ENCODE results near the gene COL4A1. TPM values are rescaled to one million over a fixed set of nuclear protein-coding genes. Genes with fewer than 3 reads are reported as not detected.
"Not testable (repeated sequence)": the region's sequence is repeated elsewhere in the genome, so short reads cannot be mapped to it uniquely, and the experiment has no call there.

The COL4A1 gene
- total RNA-seq, 1 donor from 2014 or later, result not detected

DNA sequence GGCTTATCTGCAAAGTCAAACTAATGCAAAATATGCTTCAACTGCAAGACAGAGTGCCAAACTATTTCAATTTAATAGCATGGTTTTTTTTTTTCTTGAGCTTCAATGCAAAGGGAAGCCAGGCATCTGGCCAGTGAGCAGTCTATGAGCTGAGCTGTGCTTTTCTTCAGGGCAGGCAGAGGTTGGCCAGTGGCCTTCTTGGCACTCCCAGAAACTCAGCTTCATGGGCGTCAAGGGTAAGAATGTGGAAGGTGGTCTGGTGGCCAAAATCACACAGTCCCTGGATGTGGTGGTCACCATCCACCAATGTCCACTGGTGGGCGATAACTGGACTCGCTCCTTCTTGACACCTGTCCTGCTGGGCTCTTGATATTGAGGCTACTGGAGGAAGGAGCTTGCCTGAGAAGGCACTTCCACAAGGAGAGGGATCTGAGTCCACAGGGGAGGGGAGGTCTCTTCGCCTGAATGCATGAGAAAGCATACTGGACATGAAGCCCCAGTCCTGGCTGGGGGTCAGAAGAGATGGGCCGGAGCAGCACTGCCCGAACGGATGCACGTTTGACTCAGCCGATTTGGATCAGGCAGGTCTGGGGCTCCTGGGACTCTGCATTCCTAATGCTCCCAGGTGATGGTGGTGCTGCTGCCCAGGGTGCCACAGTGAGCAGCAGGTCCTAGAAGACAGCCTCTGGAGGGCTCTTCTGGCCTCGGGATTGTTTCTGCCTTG lies 17.2 kb upstream of the COL4A1 start:
- intact Hi-C loops (cut with micrococcal nuclease), result no loop called here

DNA sequence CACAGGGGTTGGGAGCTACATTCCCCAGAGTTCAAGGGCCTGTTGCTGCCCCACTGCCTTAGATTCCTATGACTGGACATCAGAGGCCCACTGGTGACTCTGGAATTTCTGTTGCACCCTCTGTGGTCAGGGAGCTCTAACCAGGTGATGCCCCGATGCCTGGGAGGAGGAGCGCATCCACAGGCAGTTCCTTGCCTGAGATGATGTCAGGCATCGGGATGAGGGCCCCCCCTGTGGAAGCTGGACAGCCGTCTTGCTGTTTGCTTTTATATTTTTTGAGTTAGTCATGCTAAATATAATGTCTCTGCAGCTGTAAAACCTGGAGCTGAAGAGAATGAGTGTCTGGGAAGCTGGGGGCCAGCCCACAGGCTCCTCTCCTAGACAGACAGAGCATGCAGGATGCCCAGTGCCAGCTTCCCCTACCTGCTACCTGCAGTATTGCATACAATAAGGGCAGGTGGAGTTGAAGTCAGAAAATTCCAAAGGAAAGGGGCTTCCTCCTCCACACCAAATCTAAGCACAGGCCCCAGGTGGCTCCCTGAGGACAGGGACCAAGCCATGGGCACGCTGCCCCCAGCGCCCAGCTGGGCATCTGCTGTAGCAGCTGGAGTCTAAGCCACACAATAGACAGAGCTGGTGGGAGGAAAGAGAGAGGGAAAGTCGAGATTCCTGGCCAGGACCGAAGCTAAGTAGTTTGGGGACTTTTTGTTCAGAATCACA lies 16.4 kb upstream of the COL4A1 start:
- intact Hi-C loops (cut with micrococcal nuclease), result no loop called here

DNA sequence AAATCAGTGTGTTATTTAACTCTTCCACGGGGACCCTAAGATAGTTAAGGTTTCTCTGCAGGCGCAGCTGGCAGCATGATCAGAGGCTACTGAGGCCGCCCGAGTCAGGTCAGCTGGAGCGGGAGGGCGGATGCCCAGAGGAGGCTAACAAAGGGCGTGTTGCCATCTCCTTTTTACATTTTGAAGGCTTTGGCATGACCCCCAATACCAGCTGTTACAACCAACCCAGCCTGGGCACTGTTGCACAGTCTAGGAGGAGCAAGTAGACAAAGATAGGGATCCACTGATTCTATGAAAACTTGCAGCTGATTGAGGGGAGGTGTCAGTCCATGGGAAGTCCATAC lies 15.8 kb upstream of the COL4A1 start:
- intact Hi-C loops (cut with micrococcal nuclease), result no loop called here

DNA sequence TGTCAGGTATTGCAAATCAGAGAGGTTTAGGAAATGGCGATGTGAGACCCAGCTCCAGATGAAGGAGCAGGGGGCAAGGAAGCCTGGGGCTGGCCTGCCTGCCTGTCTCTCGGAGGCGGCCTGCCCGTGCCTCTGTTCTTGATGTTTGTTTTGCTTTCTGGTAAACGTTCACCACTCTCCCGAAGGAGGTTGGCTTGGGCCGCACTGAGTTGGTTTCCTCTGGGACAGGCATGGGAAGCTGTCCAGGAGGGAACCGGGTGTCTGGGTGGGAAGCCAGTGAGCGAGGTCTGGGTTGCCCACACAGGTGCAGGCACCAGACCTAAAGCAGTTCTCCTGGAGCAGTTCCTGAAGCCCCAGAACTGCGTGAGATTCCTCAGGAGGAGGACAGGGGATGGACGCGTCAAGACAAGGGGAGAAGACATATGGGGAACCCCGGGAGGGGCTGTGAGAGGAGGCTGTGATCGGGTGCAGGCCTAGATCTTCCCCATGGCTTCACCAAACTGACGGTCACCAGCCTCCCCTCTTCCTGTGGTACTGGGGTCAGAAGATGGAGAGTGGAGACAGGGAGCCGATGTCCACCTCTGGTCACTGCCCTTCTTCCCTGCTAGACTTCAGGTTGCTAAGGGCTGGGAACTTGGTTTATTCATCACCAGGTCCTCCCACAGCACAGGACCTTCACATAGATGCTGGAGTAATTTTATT lies 15.3 kb upstream of the COL4A1 start:
- intact Hi-C loops (cut with micrococcal nuclease), result no loop called here

DNA sequence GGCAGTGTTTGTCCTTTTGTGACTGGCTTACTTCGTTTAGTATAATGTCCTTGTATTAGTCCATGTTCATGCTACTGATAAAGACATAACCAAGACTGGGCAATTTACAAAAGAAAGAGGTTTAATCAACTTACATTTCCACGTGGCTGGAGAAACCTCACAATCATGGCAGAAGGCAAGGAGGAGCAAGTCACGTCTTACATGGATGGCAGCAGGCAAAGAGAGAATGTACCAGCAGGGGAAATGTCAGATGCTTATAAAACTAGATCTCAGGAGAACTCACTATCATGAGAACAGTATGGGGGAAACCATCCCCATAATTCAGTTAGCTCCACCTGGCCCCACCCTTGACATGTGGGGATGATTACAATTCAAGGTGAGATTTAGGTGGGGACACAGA lies 14.6 kb upstream of the COL4A1 start:
- intact Hi-C loops (cut with micrococcal nuclease), result not testable (repeated sequence)

DNA sequence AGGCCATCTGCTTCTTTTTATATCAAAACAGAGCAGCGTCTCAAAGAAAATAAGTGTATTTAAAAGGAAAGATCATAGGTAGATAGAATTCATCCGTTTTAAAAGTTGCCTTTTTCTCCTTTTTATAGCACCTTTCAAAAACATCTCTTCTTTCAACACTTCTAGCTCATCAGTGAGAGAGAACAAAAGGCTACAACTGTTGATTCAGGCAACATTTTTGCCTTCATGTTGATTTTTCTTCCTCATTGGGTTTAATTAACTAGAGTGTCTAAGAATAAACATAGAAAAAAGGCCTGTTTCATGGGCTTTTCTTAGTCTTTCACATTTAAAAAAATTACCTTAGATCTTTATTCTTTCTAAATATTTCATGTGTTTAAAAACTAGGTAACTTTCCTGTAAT lies 13.7 kb upstream of the COL4A1 start:
- intact Hi-C loops (cut with micrococcal nuclease), result no loop called here

DNA sequence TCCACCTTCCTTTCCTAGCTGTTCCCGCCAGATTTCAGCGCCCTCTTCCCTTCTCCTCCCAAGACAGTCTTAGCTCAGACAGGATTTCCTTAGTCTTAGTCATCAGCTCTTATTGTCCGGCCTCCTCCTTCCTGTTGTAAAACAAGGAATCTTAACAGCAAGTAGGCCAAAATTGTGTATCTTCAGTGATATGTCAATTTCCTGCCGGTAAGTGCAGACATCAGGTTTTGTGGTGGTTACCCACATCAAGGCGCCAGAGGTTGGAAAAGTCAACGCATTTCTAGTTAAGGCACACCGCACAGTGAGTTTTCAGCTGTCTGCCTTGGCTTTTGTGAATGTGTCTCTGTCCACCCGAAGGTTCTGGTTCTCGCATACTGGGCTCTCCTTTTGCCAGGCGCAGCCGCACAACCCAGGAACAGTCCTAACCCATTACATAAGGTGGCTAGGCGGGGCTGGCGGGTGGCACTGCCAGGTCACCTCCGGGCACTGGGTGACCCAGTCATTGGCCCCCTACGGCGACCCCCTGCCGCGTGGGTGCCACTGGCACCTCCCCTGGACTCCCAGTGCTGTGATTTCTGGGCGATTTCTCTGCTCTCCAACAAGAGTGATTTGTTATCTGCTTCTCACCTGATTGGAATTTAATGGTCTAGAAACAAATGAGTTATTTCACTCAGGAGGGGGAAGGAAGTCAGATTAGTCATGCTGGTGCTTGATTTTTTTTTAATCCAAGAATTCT lies 13.0 kb upstream of the COL4A1 start:
- intact Hi-C loops (cut with micrococcal nuclease), result no loop called here

DNA sequence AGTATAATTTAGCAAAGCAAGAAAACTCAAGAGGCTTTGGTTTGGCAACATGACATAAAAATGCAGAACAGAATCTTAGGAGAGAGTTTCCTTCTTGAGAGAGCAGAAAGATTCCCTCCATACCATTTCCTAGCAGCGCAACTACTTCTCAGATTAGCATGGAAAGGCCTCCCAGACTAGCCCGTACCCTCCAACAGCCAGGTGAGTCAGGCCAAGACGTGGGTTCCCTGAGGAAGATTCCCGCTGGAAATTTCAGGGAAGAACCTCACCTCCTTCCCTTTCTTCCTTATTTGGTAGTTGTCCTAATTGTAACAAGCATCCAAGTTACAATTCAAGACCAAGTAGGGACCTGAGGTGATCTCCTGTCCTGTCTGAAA lies 12.4 kb upstream of the COL4A1 start:
- intact Hi-C loops (cut with micrococcal nuclease), result no loop called here

DNA sequence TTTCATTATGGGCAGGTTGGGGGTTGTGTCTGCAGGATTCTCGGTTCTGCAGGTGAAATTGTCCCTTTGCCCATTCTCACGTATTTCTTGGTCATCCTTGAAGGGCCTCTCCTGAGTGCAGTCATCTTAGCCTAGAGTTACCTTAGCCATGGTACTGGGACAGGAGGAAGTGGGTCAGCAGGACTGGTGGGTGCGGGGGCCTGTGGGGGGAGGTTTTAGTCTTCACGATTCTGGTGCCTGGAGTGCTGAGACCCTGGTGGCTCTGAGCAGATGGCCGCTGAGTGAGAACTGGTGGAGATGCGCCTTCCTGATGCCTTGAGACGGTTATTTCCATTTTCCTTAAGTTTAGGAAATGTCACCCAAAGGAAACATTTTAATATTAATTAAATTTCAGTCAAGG lies 12.0 kb upstream of the COL4A1 start:
- intact Hi-C loops (cut with micrococcal nuclease), result no loop called here

DNA sequence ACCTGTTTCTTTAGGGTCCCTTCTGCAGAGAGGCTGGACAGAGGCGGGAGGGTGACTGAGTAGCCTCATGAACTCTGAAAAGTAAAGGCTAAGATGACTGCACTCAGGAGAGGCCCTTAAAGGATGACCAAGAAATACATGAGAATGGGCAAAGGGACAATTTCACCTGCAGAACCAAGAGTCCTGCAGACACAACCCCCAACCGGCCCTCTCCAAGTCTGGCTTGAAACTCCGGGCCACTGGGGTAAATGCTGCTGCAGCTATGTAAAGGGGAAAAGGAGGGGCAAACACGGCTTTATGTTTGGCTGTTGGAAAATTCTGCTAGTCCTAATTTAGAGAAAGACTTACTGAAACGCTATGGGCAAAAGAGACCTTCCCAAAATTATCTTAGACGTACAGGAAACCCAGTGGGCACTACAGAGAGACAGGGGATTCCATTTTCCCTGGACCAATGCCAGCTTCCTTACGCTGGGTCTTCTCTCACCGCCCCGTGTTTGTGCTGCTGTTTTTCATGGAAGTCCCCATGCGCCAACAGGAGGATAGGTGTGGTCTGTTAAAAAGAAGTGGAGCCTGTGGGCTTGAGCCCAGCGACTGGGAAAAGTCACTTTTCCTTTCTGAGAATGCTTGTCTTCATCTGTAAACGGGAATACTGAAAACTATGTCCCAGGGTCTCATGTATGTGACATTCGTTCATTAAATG lies 10.7 kb upstream of the COL4A1 start:
- intact Hi-C loops (cut with micrococcal nuclease), result no loop called here

DNA sequence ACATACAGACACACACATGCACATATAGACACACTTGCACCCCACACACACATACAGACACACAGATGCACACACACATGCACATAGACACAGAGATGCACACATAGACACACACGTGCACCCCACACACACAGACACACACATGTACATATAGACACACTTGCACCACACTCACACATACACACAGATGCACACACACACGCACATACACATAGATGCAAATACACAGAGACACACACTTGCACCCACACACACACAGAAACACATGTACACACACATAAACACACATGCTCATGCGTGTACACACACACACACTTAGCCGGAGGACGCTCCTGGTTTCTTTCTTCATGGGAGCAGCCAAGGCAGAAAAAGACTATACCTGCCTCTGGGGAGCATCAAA lies 10.1 kb upstream of the COL4A1 start:
- intact Hi-C loops (cut with micrococcal nuclease), result no loop called here

DNA sequence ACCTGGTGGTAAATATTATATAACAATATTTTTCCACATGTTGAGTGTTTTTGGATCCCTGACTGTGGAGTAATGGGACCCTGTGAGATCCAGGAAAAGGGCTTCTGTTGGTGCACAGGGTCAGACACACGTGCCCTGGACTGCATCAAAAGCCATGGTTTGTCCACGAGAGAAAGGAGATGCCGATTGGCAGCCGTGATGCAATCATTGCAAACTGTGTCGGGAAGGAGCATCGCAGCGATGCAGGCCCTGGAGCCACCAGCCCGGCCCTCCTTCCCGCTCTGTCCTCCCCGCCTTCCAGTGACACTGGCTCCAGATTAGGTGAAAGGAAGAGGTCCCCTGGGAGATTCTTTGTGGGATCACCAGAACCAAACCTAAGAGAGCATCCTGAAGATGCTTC lies 9.2 kb upstream of the COL4A1 start:
- intact Hi-C loops (cut with micrococcal nuclease), result no loop called here

DNA sequence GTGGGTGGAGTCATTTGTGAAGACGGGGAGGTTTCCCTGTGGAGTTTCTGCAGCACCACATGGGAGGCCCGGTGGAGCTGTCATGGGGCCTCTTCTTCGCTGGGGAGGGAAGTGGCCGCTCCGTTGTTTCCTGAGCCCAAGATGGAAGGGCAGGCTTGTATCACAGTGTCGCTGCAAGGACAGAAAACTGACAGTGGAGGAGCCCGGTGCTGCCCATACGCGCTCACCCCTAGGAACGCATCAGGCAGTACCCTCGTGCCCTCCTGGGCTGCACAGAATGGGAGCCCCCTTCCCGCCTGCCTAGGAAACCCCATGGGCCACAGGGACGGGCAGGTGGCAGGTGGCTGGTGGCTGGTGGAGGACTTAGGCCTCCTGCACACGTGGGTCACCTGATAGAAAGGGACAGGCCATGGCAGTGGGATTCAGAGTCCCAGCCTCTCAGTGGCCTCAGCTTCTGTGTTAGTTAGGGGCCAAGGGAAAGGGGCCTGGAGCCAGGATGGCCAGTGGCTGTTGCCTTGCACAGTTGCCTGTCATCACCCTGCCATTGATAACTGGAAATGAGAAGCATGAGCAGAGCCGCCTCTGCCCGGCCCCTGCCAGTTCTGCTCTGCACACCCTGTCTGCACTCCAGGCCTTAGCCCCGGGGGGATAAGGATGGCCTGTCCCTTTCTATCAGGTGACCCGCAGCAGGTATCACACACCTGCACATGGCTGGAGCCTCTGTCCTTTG lies 7.7 kb upstream of the COL4A1 start:
- intact Hi-C loops (cut with micrococcal nuclease), result no loop called here

DNA sequence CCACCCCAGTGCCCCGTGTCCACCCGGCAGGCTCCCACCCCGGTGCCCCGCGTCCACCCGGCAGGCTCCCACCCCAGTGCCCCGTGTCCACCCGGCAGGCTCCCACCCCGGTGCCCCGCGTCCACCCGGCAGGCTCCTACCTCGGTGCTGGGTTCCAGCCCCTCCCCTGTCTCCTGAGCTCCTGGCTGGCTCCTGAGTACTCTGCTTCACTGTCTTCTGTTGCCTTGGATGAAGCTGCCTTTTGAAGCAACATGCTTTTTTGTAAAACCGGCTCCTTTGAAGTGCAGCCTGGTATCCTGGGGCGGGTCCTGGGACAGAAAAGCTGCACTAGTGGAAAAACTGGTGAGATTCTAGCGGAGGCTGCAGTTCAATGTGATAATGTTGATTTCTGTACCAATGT lies 6.8 kb upstream of the COL4A1 start:
- intact Hi-C loops (cut with micrococcal nuclease), result not testable (repeated sequence)

DNA sequence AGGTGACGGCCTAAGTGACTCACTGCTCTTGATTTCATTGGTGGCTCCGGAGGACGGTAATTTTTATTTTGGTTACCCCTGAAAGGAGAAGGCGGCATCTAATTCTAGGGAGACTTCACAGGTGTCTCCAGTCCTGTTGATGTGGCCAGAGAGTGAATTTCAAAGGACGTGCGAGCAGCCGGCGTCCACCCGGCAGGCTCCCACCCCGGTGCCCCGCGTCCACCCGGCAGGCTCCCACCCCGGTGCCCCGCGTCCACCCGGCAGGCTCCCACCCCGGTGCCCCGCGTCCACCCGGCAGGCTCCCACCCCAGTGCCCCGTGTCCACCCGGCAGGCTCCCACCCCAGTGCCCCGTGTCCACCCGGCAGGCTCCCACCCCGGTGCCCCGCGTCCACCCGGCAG lies 6.3 kb upstream of the COL4A1 start:
- intact Hi-C loops (cut with micrococcal nuclease), result not testable (repeated sequence)

DNA sequence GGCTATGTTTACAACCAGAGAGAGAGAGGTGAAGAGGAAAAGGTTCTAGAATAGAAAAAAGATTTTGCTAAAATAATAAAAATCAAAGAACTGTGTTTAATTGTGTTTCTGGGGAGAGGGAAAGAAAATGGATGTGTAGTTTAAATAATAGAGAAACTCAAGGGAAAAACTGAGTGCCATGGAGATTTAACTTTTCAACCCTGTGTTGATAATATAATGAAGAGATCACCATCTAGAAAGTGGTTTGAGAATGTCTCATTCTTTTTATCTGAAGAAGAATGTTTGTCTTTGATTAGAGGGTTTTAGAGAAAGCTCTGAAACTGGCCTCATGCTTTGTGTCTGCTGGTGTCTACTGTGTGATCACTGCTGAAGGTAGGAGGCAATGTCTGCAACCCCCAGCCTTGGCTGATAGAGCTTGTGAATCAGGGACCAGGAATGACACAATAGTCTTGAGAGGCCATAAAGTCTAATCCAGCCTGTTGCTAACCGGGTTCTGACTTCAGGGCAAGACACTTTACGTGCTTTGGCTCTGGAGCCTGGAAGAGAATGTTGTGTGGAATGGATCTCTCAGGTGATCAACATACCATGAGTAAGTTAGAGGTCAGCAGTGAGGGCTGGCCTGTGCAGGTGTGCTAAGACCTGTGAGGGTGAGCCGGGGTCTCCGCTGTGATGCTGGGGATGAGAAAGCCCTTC lies 5.5 kb upstream of the COL4A1 start:
- intact Hi-C loops (cut with micrococcal nuclease), result no loop called here

DNA sequence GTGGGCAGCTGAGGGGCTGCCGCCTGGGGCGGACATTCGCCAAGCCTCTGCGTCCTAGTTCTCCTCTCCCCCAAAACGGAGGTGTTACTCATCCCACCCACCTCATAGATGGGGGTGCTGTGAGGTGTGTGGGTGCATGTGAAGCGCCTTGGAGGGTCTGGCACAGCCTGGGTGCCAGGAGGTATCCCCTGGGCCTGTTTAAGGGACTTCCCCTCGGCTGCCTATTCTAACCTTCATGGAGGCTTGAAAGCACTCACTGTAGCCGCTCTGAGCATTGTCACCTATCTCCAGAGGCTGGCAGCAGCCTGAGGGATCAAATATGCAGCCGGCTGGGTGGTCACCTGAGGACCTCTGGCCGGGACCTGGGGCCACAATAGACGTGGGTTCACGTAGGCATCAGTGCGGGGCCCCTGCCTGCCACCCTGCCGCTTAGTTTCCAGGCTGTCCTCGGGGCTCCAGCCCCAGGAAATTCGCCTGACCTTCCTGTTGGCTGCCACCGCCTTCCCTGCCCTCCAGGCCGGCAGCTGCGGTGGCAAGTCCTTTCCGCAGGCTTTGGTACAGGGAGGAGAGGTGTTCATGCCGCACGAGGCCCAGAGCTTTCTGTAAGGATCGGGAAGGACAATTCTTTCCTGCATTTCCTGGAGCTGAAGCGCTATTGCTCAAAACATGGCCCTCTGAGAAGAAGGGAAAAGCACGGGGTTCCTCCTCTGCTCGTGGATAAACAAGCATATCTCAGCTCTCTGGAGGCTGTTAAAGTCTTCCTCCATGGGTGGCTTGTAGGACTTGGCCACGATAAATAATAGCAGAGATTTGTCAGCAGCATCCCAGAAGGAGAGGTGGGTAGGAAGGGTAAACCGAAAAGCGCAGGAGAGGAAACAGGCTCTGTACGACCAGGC lies 4.7 kb upstream of the COL4A1 start:
- intact Hi-C loops (cut with micrococcal nuclease), result no loop called here

DNA sequence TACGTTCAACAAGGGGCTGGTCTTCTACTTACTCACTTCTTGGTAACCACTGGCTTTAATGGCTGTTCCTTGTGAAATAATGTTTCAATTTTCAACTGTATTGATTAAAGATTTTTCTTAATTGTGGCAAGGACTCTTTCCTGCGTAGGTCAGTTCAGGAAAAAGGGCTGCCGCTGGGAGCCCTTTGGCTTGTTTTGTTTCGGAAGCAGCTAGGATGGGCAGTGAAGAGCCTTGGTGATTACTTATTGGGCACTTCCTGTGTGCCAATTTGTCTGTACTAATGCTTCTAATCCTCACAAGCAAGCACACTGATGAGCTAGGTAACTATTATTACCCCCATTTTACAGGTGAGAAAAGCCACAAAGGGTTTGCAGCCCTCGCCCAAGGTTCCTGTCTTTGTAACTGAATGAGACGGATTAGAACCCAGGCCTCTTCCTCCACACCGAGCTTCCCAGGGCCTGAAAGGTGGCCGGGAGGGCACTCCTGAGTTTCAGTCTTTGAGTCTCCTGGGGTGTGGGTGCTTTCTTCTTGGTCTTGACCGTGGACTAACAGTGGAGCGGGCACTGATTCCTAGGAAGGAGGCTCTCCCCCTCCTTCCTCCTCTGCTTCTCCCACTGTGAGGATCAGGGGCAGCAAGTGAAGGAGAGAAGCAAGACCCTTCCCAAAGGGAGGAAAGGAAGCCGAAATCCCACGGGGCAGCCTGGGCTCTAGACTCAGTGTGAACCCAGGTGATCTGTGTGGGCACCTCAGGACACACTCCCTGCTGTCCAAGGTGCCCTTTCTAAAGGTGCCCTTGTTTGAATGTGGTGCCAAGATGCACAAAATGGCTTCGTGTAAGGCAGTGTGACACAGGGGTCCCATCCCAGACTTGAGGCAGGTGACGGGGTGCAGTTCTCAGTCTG lies 3.8 kb upstream of the COL4A1 start:
- intact Hi-C loops (cut with micrococcal nuclease), result no loop called here
